GM21717 (cell line): Measurements from ENCODE around the gene KLHL36.
A peak's percentile ranks its signal among the peaks of the same experiment; 100 is the strongest.

ENCODE experiments used
- ATAC-seq: cut with Tn5 transposase; IDR thresholded peaks from one replicate; pipeline ENCODE4 v1.9.1; 2021; ENCODE audit warnings: mild to moderate bottlenecking, moderate library complexity; ENCODE audit not compliant: unreplicated experiment

Gene KLHL36

DNA sequence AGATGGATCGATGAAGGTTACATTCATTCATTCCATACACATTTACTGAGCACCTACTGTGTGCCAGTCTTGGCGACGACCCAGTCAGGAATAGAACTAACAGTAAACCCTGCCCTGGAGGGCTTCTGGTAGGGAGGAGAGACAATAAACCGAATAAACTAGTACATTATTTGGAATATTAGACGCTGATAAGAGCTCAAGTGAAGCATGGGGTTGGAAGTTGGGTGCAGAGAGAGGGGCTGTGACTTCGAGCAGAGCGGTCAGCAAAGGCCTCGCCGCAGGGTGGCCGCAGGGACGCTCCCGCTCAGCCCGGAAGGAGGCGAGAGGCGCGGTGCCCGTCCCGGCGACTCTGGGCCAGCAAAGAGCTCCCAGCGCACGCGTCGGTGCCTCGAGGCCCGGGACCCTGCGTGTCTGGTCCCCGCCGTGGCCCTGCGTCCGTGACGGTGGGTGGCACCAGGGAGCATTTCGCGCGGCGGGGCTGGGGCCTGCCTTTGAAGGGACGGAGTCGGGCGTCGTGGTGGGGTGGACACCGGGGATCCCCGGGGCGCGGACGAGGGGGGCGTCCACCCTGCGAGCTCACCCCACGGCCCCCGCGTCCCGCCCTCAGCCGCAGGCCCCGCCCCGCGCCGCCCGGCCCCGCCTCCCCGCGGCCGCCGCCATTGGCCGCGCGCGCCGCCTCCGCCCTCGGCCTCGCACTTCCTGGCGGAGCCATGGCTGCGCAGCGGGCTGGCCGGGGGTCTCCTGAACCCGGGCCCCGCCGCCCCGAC lies at the start of gene KLHL36:
Gene KLHL36 (plus strand): TSS at position 684 of the 767 bp plus-strand sequence. CDS start 2,357 bp downstream, outside the sequence.
- ATAC-seq, result peak; percentile 76

DNA sequence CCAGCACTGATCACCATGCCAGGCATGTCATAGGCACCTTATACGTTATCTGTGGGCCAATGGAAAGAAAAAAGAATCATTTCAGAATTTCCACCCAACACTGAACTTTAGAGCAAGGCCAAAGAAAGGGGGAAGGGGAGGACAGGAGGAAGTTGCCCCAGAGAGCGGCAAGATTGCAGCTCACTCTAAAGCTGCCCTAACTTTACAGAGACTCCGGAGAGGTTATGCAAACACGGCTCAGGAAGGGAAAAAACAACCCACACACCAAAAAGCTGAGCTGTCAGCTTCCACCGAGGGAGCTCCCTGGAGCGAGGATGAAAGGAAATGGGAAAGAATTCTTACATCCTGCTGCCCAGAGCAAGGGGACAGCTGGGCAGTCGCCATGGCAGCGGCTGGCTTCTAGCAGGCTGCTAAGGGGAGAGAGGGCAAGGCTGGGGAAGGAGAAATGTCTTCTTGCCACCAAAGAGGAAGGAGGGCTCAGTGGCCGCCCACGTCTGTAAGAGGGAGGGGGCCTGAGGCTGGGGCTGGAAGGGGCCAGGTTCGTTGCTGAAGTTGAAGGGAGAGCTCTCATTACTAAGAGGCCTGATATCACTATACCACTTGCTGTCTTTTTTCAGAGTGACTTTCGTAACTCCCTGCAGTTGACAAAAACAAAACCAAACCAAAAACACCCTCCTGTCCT lies 48.6 kb upstream of the KLHL36 start:
- peak; percentile 37 for ATAC-seq

DNA sequence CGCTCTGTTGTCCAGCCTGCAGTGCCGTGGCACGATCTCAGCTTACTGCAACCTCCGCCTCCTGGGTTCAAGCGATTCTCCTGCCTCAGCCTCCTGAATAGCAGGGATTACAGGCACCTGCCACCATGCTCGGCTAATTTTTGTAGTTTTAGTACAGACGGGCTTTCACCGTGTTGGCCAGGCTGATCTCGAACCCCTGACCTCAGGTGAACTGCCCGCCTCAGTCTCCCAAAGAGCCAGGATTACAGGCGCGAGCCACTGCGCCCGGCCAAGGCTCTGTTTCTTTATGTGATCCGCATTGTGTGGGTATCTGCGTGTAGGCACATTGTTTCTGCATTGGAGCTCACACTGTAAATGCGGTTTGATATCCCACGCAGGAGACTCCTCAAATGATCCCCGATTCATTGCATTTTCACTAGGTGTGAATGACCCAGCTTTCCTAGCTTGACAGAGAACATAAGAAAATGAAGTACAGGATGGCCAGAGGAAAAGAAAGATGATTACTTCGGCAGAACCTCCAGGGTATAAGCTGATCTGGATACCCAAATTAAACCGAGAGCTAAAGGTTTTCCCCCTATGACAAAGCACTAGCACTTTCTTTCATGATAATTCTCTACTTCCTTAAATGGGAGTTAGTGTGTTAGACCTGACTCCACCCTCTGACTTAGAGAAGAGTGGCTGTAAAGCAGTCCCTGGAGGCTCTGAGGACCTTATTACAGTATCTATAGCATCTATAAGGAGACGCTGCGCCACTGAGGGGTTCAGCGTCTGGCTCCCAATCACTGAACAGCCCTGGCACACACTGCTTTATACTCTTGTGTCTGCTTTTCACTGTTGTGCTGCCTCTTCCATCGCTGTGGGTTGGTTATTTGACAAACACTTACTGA lies 47.7 kb upstream of the KLHL36 start:
- peak; percentile 62 for ATAC-seq

DNA sequence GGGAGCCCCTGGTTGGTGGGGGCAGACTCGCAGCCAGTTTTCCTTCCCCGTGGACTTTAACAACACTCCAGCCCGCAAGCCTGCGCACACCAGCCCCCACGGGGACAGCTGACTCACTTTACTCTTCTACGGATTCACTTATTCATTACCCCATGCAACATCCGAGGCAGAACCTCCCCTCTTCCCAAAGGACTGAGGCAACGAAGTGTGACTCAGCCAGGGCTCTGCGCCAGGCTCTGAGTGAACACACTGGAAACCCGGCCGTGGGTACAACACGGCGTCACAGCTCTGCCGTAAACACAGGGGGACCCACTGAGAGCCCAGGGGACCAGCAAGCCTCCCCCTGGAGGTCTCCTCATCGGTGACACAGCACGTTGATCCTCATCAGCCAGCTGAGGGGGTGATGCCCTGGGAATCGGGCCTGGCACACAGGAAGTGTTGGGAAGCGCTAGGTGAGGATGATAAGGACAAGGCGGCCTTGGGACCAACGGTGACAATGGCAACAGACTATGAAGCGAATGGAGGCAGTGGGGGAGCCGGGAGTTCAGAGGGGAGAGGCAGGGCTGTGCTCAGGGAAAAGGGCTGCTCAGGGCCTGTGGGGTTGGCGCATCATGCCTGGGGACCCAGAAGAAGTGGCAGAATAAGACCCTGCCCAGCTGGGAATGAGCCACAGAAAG lies 45.0 kb upstream of the KLHL36 start:
- no peak for ATAC-seq

DNA sequence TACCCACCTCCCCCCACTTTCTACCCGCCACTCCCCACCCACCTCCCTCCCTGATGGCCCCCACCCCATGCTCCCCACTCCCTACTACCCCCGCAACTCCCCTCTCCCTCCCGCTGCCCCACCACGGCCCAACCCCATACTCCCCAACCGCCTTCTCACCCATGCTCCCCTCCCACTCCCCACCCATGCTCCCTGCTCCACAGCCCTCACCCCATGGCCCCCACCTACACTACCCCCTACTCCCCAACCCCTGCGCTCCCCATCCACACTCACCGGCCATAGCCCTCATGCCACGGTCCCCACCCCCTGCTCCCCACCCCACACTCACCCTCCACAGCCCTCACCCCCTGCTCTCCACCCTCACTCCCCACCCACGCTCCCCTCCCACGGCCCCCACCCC lies 44.4 kb upstream of the KLHL36 start:
- ATAC-seq, result no peak

DNA sequence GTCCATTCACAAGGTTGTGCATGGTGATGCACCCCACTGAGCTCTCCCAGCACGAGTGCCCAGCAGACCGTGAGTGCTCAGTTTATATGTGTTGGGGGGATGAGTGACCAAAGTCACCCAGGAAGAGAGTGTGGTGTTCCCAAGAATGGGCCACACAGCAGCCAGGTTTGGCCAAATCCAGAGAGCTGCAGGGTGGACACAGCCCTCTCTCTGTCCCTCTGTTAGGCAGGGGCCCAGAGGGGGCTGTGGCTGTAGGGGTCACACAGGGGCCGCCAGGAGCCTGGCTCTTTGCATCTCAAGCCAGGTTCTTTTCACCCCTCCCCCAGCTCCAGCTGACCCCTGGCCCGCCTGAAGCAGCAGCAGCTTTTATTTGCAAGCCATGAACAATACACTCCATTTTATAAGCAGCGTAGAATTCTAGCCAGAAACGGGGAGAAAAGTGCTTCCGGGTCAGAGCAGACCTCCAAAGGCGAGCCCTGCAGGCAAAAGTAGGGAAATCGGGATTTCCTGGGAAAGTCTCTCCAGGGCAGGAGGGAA lies 43.8 kb upstream of the KLHL36 start:
- no peak for ATAC-seq

DNA sequence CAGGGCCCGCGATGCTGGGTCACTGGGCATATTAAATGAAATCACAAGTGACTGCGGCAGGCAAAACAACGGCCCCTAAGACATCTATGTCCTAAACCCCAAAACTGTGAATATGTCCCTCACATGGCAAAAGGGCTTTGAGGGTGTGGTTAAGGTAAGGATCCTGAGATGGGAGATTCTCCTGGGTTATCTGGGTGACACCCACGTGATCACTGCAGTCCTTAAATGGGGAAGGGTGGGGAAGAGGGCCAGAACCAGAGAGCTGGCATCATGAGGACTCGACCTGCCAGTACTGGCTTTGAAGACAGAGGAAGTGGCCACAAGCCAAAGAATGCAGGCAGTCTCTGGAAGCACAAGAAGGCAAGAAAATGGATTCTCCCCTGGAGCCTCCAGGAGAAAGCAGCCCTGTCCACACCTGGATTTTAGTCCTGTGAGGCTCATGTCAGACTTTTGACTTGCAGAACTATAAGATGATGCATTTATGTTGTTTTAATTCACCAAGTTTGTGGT lies 42.9 kb upstream of the KLHL36 start:
- ATAC-seq, result no peak

DNA sequence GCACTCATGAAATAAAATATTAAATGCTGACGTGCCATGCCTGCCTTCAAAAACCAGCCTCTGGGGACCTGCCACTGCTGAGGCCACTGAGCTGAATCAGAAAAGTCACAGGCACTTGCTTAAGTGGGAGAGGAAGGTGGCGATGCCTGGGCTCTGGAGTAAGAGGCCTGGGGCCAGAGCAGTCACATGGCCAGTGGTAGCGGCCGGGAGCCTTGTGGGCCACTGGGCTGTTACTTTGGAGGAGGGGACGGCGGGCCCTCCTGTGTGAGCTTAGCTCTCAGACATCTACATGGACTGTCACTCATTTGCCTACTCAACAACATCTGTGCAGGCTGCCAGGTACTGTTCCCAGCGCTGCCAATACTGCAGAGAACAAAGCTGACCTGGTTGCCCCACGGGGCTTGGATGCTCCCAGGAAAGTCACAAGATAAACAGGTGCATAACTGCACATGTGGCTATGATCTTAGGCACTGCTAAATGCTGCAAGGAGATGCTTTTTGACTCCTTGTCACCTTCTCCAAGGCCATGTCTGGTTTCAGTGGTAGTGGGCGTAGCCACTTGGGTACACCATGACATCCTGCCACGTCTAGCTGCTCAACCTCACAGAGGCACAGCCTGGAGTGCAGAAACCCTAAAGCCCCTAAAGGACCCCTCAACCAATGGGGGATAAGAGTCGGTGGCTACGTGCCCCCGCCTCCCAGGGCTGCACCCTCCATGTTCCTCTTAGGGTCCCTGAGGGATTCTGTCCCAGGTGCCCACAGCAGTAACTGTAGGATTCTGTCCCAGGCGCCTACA lies 42.0 kb upstream of the KLHL36 start:
- ATAC-seq, result no peak

DNA sequence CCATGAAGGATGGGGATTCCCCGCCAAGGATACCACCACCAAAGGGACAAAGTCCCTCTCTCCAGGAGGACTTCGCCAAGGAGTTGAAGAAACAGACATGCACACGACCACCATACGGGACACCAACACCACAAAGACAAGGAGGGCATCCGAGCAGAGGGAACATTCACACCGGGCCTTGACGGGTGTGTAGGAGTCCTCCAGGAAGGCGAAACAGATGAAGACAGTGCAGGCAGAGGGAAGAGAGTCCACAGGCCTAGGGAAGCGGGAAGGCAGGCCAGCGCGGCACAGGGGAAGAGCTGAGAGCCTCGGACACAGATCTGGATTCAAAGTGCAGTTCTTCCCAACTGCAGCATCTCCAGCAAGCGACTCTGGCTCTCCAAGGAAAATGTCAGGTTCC lies 41.2 kb upstream of the KLHL36 start:
- ATAC-seq, result no peak

DNA sequence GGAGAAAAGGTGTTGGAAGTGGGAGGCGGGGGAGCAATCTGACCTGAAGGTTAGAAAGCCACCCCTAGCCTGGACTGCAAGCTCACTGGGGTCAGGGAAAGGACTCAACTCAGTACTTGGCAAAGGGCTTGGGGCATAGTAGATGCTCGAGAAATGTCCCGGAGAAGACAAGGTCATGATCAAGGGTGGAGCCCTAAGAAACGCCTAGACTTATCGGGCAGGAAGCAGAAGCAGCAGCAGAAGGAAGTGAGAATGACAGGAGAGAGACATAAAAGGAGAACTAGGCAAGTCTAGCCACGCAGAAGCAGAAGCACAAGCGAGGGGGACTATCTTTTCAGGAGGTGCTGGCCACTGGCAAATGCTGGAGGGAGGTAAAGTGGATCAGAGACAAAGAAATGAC lies 40.6 kb upstream of the KLHL36 start:
- ATAC-seq, result peak; percentile 58

DNA sequence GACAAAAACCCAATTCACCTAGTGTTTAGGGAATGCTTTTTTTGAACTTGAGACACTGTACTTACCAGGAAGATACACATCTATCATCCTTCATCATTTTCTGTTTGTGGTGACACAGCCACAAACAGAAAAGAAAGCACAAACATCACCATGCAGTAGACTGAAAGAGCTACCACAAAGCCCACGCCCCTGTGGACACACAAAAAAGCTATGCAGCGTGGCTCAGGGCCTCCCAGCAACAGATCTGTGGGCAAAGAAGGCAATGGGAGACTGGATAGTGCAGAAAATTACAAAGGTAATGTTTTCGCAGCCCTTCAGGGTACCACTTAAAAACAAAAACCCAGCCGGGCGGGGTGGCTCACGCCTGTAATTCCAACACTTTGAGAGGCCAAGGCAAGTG lies 40.0 kb upstream of the KLHL36 start:
- no peak for ATAC-seq

DNA sequence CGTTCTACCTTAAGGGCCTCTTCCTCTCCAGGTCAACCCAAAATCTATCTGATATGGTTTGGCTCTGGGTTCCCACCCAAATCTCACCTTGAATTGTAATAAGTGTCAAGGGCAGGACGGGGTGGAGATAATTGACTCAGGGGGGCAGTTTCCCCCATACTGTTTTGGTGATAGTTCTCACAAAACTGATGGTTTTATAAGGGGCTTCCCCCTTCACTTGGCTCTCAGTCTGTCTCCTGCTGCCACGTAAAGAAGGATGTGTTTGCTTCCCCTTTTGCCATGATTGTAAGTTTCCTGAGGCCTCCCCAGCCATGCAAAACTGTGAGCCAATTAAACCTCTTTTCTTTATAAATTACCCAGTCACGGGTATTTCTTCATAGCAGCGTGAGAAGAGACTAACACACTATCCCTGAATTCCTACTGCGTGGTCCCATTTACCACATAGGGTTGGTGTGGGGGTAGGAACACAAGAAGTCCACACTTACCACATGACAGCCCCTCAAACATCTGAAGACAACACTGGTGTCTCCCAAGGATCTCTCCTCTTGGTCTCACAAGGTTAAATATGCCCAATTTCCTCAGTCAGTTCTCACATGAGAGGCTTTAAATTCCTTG lies 38.6 kb upstream of the KLHL36 start:
- no peak for ATAC-seq

DNA sequence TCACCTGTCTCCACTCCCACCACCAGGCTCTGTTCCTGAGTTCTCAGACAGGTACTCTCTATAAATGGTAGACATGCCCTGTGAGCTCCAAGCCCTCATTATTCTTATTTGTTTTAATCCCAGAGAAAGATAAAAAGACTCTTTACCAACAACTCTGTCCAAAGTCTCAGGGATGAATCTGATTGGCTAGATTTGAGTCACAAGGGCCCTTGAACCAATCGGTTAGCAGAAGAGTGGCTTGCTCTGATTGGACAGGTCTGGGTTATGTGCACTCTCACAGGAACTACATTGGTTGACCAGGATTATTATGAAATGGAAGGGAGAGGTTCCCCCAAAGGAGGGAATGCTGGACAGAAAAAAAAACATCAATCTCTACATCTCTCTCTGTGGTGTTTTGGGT lies 37.9 kb upstream of the KLHL36 start:
- ATAC-seq, result no peak

DNA sequence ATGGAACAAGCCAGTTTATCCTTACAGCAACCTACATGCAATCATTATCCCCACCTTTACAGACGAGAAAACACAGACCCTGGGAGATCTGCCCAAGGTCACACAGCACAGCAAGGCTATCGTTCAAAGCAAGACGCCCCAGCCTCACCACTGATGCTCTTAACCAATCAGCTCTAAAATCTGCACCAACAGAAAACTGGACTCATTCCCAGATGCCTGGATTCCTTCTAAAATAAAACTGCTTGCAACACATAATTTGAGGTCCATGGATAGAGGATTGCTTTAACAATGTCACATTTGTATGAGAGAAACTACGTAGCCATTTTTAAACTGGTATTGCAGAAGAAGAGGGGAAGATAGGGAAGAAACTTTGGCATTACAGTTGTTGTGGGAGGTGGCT lies 37.3 kb upstream of the KLHL36 start:
- ATAC-seq, result no peak

DNA sequence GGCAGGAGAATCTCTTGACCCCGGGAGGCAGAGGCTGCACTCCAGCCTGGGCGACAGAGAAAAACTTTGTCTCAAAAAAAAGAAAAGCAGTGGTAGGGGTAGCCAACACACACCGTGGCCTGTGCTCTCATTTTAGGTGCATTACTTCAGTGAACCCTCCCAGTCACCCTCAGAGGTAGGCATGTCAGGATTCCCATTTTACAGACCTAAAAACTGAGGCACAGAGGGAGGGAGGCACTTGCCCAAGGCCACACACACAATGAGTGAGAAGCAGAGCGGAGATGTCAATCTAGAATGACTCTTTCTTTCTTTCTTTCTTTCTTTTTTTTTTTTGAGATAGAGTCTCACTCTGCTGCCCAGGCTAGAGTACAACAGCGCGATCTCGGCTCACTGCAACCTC lies 35.6 kb upstream of the KLHL36 start:
- ATAC-seq, result no peak

DNA sequence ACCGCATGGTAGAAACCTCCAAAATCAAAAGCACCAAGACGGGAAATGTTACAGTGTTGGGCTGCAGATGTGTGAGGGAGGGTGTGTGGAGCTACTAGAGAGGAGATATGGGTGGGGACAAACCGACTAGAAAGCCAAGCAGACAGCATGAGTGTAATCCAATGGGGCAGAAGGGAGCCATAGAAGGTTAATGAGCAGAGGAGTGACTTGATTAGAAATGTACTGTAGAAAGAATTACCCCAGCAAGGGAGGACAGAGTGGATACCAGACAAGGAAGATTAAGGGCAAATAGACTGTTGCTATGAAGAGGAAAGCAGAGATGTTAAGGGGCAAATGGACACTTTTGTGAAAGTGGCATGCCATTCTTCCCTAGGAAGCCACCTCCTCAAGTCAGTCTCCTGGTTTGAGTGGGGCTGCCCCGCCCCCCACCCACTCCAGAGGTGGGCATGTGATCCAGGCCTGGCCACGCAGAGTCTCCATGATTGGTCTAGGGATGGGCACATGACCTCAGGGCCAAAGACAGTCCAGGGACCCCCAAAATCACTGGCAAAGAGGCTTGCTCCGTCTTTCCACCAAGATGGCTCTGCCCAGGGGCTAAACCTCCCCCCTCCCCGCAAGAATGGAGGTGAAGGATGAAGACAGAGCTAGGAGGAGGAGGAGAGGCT lies 34.8 kb upstream of the KLHL36 start:
- no peak for ATAC-seq

DNA sequence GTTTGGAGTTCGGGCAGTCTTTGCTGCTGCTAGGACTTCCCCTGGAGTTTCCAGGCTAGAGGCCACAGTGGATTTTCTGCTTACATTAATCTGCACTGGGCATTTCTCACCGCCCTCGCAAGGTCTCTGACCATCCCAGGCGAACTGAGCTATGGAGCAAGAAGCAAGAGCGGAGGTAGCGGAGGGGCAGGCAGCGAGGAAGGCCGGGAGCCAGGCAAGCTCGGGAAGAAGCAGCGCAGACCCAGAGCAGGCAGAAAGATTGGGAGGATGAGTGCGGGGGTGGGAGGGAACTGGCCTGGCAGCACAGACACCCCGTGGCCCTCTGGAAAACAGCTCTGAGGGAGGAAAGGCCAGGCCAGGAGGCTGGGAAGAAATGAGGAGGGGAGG lies 34.2 kb upstream of the KLHL36 start:
- no peak for ATAC-seq

DNA sequence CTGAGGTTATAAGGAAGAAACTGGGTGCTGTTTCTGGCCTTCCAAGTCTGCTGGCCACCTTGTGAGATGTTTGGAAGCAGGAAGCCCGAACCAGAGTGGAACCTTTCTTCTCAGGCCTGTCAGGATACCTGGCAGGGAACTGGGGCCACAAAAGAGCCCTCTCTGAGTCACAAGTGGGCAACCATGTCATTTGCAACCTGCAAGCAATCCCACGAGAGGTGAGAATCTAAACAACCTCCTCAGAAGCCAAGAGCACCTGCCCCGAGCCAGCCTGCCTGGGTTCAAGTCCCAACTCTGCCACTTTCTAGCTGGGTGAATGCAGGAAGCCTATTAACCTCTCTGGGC lies 33.7 kb upstream of the KLHL36 start:
- no peak for ATAC-seq
